Brain microvascular endothelial cell (primary cell): Measurements from ENCODE around the gene RIPOR3.

Source experiments
- DNase-seq: peaks from one replicate; pipeline ENCODE4 v3.0.0-alpha.2; 2020
- H3K27ac ChIP-seq: fragments of 250-450 bp; sonication (Bioruptor Pico); 2 replicates; pipeline ENCODE4 v1.5.1; 2020; ENCODE audit warnings: mild to moderate bottlenecking, moderate library complexity
- H3K27me3 ChIP-seq: fragments of 250-450 bp; sonication (Bioruptor Pico); replicated peaks from 2 replicates; pipeline ENCODE4 v1.5.1; 2020; ENCODE audit warnings: mild to moderate bottlenecking
- H3K36me3 ChIP-seq: fragments of 250-450 bp; sonication (Bioruptor Pico); replicated peaks from 2 replicates; pipeline ENCODE4 v1.5.1; 2020; ENCODE audit warnings: mild to moderate bottlenecking
- H3K4me3 ChIP-seq: 2 replicates; pipeline ENCODE4 v1.5.1; 2011; ENCODE audit warnings: low read depth, mild to moderate bottlenecking, control low read depth, low read length, moderate library complexity
- in situ Hi-C: cut with HindIII; loops from 2 replicates; pipeline ENCODE4 v1.10.0; 2017; ENCODE audit warnings: low sequenced_read_pairs, low pct_ligation_motif_present
- TF ChIP-seq, protein P1 (sequence below): IDR thresholded peaks from 2 replicates; pipeline ENCODE4 v1.5.1; 2011; ENCODE audit warnings: low read depth, mild to moderate bottlenecking, moderate library complexity, low read length, control low read depth, inconsistent platforms; ENCODE audit errors: missing control alignments

Gene RIPOR3

DNA sequence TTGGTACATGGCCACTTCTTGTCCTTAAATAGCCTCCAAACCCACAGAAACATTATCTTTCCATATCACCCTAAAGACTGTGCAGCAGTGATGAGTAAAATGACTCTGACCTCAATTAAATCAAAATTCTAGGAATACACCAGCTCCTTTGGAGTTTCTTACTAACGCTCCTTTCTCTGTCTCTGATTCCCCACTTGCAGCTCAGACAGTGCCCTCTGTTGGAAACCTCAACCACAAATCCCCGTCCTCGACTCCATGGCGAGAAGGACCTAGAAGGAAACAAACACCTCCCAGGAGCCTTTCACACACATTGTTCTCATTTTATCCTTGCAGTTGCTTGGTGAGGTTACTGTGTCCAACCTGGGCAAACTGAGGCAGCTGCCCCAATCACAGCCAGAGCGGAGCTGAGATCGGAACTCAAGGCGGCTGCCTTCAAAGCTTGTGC, 22.3 kb upstream of the RIPOR3 start:
- DNase-seq = no peak
- no peaks in the 10 kb centered on the region for H3K27me3 ChIP-seq
- no peak overlapping the region for H3K27ac ChIP-seq
- no peaks in the 10 kb centered on the region for H3K36me3 ChIP-seq
- TF ChIP-seq, protein P1, sequence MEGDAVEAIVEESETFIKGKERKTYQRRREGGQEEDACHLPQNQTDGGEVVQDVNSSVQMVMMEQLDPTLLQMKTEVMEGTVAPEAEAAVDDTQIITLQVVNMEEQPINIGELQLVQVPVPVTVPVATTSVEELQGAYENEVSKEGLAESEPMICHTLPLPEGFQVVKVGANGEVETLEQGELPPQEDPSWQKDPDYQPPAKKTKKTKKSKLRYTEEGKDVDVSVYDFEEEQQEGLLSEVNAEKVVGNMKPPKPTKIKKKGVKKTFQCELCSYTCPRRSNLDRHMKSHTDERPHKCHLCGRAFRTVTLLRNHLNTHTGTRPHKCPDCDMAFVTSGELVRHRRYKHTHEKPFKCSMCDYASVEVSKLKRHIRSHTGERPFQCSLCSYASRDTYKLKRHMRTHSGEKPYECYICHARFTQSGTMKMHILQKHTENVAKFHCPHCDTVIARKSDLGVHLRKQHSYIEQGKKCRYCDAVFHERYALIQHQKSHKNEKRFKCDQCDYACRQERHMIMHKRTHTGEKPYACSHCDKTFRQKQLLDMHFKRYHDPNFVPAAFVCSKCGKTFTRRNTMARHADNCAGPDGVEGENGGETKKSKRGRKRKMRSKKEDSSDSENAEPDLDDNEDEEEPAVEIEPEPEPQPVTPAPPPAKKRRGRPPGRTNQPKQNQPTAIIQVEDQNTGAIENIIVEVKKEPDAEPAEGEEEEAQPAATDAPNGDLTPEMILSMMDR = peak; percentile 75
- no peak overlapping the region for H3K4me3 ChIP-seq
- in situ Hi-C loops = no loop called here

DNA sequence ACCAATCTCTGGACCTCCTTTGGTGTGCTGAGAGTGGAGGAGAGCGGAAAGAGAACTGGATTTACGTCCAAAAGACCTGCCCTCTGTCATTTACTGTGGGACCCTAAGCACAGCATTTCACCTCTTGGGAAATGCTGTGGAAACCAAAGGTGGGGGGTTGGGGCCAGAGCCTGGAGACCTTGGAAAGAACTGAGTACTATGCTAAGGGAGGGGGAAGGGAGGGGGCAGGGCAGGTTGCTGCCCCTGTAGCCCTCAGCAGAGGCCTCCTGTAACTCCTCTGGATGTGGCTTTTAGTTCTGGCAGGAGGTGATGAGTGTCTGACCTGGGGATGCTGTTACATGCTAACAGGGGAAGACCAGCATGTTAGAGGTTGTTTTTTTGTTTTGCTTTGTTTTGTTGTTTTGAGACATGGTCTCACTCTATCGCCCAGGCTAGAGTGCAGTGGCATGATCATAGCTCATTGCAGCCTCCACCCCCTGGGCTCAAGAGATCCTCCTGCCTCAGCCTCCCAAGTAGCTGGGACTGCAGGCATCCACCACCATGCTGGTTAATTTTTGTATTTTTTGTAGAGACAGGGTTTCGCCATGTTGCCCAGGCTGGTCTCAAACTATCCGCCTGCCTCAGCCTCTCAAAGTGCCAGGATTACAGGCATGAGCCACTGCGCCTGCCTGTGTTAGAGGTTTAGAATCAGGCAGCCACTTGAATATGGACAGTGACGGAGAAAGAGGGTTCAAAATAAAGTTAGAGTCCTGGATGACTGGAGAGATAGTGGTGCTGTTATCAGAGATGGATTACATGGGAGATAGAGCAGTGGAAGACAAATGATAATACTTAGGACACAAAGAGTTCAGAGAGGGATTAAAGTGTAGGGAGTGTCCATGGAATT, 21.7 kb upstream of the RIPOR3 start:
- DNase-seq = no peak
- no peaks in the 10 kb centered on the region for H3K27me3 ChIP-seq
- H3K4me3 ChIP-seq = no peak overlapping the region
- in situ Hi-C loops = no loop called here
- H3K36me3 ChIP-seq = no peaks in the 10 kb centered on the region
- TF ChIP-seq, protein P1 = no peak
- no peak overlapping the region for H3K27ac ChIP-seq

DNA sequence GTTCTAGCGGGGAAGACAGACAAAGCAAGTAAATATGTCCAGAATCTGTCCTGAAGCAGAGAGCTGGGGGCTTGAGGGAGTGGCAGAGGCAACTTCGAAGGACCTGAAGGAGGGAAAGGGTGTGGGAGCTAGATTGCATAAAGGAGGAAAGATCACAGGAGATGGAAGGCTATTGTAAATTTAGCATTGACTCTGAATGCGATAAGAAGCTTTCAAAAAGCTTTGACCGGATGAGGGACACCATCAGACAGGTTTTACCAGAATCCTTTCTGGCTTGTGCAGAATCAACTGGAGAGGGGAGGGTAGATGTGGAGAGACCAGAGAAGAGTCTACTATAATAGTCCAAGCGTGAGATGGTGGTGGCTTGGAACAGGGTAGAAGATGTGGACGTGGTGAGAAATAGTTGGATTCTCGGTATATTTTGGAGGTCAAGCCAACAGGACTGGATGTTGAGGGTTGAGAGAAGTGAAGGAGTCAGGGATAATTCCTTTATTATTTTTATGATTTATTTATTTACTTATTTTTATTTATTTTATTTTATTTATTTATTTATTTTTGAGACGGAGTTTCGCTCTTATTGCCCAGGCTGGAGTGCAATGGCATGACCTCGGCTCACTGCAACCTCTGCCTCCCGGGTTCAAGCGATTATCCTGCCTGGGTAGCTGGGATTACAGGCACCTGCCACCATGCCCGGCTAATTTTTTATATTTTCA, 19.9 kb upstream of the RIPOR3 start:
- no peak overlapping the region for H3K4me3 ChIP-seq
- no peaks in the 10 kb centered on the region for H3K27me3 ChIP-seq
- TF ChIP-seq, protein P1 = no peak
- no peak overlapping the region for H3K27ac ChIP-seq
- in situ Hi-C loops = no loop called here
- DNase-seq = no peak
- no peaks in the 10 kb centered on the region for H3K36me3 ChIP-seq

DNA sequence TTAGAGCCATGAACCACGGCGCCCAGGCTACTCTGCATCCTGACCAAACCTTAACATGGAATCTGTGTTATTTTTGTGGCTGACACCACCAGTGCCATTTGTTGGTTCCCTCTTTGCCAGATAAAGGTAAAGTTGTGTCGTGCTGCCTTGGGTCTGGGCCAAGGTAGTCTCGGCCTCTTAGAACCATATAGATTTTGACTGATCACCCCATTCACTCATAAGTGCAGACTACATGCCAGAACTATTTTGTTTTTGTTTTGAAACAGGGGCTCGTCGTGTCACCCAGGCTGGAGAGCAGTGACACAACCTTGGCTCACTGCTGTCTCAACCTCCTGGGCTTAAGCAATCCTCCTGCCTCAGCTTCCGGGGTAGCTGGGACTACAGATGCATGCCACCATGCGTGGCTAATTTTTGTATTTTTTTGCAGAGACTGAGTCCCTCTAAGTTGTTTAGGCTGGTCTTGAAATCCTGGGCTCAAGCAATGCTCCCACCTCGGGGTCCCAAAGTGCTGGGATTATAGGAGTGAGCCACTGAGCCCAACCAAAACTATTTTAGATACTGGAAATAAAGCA, 19.2 kb upstream of the RIPOR3 start:
- no peaks in the 10 kb centered on the region for H3K36me3 ChIP-seq
- DNase-seq = no peak
- in situ Hi-C loops = no loop called here
- H3K27me3 ChIP-seq = no peaks in the 10 kb centered on the region
- no peak overlapping the region for H3K27ac ChIP-seq
- no peak overlapping the region for H3K4me3 ChIP-seq
- TF ChIP-seq, protein P1 = no peak

DNA sequence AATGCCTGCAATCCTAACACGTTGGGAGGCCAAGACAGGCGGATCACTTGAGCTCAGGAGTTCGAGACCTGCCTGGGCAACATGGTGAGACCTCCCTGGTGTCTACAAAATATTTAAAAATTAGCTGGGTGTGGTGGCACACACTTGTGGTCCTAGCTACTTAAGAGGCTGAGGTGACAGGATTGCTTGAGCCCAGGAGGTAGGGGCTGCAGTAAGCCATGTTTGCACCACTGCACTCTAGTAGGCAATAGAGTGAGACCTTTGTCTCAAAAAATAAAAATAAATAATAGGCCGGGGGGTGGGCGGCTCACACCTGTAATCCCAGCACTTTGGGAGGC, 18.3 kb upstream of the RIPOR3 start:
- TF ChIP-seq, protein P1 = no peak
- Histone ChIP-seq H3K27me3 (no peaks in the 10 kb centered on the region), H3K27ac (no peak overlapping the region), H3K36me3 (no peaks in the 10 kb centered on the region), H3K4me3 (no peak overlapping the region)
- no peak for DNase-seq
- in situ Hi-C loops = no loop called here
